ENCODE data around the gene ADARB1. TPM values are rescaled to one million over a fixed set of nuclear protein-coding genes. Genes with fewer than 3 reads are reported as not detected.

ADARB1 gene
- total and polyA plus RNA-seq, 2 experiments from 2014 or later, result 4.8 to 14.8 TPM

- TF ChIP-seq ZNF462 (CRISPR knock-in tag; IDR thresholded peaks at IDR 0.05) (no peak), ZNF114 (CRISPR knock-in tag; IDR thresholded peaks at IDR 0.05) (no peak), POLR2AphosphoS5 (IDR thresholded peaks at IDR 0.05; ENCODE audit: low read depth) (no peak), JUNB (IDR thresholded peaks at IDR 0.05; ENCODE audit: unreplicated experiment) (no peak)
These were observed 30.2 kb downstream of the ADARB1 start (continued) for GRCh38 chr21:45104560-45104959.

- Histone ChIP-seq H3K36me3 (ENCODE audit: insufficient read depth) (no peaks in the 10 kb centered on the region), H2AFZ (no peak overlapping the region), H3F3A (replicated peaks; ENCODE audit: low read depth) (no peaks in the 10 kb centered on the region), H3K4me2 (no peak overlapping the region), H3K79me2 (replicated peaks; ENCODE audit: insufficient read depth) (peaks cover 4% of the 10 kb centered on the region), H3K4me1 (ENCODE audit: insufficient read depth) (no peaks in the 10 kb centered on the region), H3K9me2 (ENCODE audit: insufficient read depth) (no peaks in the 10 kb centered on the region), H4K20me1 (replicated peaks; ENCODE audit: insufficient read depth) (no peaks in the 10 kb centered on the region), H3K4me3 (no peak overlapping the region), H3K27me3 (ENCODE audit: insufficient read depth) (no peaks in the 10 kb centered on the region), H3K27ac (ENCODE audit: low read depth) (no peak overlapping the region)
- no peak overlapping the region for H3K4me3 Mint-ChIP-seq
- ATAC-seq (no peak), DNase-seq (ENCODE audit: low spot score) (no peak)
- peaks cover 2% of the 10 kb centered on the region; the same call in 1 of the 3 replicates for H3K4me1 Mint-ChIP-seq
- no peak overlapping the region for H3K27ac Mint-ChIP-seq
- H3K9me3 Mint-ChIP-seq, result no peaks in the 10 kb centered on the region
- H3K27me3 Mint-ChIP-seq (ENCODE audit: insufficient read depth, low read depth, poor library complexity), result no peaks in the 10 kb centered on the region
- no peaks in the 10 kb centered on the region for H3K36me3 Mint-ChIP-seq (ENCODE audit: low read depth)
- TF ChIP-seq REST (IDR thresholded peaks at IDR 0.05; ENCODE audit: unreplicated experiment), result no peak
- no peak for TF ChIP-seq NANOG (IDR thresholded peaks at IDR 0.05; ENCODE audit: borderline replicate concordance)
- TF ChIP-seq CTCF (conservative IDR thresholded peaks at IDR 0.05; ENCODE audit: low read depth in 2 of 2), result no peak
- no peak for TF ChIP-seq JUNB (IDR thresholded peaks at IDR 0.05; ENCODE audit: unreplicated experiment)
These were observed 31.6 kb downstream of the ADARB1 start for GRCh38 chr21:45105906-45106485.
